Measurements from ENCODE around the gene VEZT. TPM values are rescaled to one million over a fixed set of nuclear protein-coding genes. Genes with fewer than 3 reads are reported as not detected.

The VEZT gene
- total RNA-seq, 4 donors from 2014 or later, result 27.7 to 82.0 (median 45.3) TPM

DNA sequence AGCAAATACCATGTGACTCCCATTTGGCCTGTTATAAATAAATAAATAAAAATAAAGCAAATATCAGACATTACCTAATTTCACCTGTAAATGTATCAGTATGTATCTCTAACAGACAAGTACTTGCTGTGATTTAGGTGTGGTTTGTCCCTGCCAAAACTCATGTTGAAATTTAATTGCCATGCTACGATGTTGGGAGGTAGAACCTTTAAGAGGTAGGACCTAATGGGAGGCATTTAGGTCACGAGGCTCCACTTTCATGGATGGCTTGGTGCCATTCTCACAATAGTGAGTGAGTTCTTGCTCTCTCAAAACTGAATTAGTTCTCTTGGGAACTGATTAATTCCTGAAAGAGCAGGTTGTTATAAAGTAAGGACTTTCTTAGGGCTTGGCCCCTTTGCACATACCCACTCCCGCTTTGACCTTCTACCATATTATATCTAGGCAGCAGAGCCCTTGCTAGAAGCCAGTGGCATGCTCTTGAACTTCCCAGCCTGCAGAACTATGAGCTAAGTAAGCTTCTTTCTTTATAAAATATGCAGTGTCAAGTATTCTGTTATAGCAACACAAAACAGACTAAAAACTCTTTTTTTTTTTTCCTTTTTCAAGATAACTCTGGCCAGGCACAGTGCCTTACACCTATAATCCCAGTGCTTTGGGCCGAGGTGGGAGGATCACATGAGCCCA, 26.0 kb downstream of the VEZT start:
- no peak for DNase-seq
- 95 to 96% methylated on average over 4 of the region's 4 CpGs for WGBS, 2 donors

DNA sequence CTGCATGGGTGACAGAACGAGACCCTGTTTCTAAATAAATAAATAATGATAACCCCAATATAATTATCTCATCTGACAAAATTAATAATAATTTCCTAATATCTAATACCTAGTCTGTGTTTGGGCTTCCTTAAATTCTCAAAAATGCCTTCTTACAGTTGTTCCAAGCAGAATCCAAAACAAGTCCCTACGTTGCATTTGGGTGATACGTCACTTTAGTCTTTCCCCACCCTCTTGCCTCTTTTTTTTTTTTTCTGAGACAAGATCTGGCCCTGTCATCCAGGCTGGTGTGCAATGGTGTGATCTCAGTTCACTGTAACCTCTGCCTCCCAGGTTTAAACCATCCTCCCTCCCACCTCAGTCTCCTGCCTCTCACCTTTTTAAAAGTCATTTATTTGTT, 26.7 kb downstream of the VEZT start:
- H3K27ac ChIP-seq, result no peak overlapping the region
- peaks cover 0 to 20% (median 0%) of the 10 kb centered on the region in 3 donors for H3K4me1 ChIP-seq
- intact Hi-C loops (cut with DNase I), result no loop called here
- no peak for DNase-seq
- peaks cover 0 to 26% (median 0%) of the 10 kb centered on the region in 3 donors for H3K36me3 ChIP-seq
- no peaks in the 10 kb centered on the region for H3K9me3 ChIP-seq
- no peak for TF ChIP-seq POLR2A (IDR thresholded peaks at IDR 0.05)
- TF ChIP-seq, protein P1, sequence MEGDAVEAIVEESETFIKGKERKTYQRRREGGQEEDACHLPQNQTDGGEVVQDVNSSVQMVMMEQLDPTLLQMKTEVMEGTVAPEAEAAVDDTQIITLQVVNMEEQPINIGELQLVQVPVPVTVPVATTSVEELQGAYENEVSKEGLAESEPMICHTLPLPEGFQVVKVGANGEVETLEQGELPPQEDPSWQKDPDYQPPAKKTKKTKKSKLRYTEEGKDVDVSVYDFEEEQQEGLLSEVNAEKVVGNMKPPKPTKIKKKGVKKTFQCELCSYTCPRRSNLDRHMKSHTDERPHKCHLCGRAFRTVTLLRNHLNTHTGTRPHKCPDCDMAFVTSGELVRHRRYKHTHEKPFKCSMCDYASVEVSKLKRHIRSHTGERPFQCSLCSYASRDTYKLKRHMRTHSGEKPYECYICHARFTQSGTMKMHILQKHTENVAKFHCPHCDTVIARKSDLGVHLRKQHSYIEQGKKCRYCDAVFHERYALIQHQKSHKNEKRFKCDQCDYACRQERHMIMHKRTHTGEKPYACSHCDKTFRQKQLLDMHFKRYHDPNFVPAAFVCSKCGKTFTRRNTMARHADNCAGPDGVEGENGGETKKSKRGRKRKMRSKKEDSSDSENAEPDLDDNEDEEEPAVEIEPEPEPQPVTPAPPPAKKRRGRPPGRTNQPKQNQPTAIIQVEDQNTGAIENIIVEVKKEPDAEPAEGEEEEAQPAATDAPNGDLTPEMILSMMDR (IDR thresholded peaks at IDR 0.05), result no peak
- H3K4me3 ChIP-seq, result no peak overlapping the region
- no peaks in the 10 kb centered on the region for H3K27me3 ChIP-seq
- WGBS, 2 donors, result 82 to 85% methylated on average over 3 of the region's 3 CpGs

More for the DNA sequence above, 26.0 kb downstream of the VEZT start:
- Histone ChIP-seq H3K4me1 (peaks cover 0 to 21% (median 0%) of the 10 kb centered on the region in 3 donors), H3K36me3 (peaks cover 0 to 26% (median 0%) of the 10 kb centered on the region in 3 donors), H3K4me3 (no peak overlapping the region), H3K27me3 (no peaks in the 10 kb centered on the region), H3K9me3 (no peaks in the 10 kb centered on the region), H3K27ac (no peak overlapping the region)
- TF ChIP-seq POLR2A (IDR thresholded peaks at IDR 0.05), result no peak
- TF ChIP-seq, protein P1 (IDR thresholded peaks at IDR 0.05), result no peak
- intact Hi-C loops (cut with DNase I), result no loop called here

DNA sequence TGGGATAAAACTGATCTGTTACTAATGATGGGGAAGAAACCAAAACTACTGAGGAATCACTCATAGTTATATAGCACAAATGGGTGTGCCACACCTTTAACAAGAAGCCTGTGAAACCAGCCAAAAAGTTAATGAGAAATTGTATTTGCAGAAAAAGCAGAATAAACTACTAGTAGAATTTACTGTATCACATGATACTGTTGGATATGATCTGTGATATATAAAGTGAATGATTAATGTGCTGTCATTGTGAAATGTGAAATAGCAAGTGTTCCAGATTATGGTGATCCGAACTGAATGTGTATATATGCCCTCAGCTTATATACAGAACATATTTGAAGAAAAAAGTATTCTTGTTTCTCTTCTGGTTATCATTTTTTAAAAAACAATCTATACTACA, 30.5 kb downstream of the VEZT start:
- Histone ChIP-seq H3K4me1 (peaks cover 0 to 19% (median under 1%) of the 10 kb centered on the region in 3 donors), H3K4me3 (no peak overlapping the region), H3K9me3 (no peaks in the 10 kb centered on the region), H3K27me3 (no peaks in the 10 kb centered on the region), H3K27ac (no peak overlapping the region), H3K36me3 (peaks cover 0 to 30% (median 4%) of the 10 kb centered on the region in 3 donors)
- WGBS, 2 donors, result 48 to 56% methylated on average over 1 of the region's 1 CpG
- TF ChIP-seq POLR2A (IDR thresholded peaks at IDR 0.05), result no peak
- TF ChIP-seq, protein P1 (IDR thresholded peaks at IDR 0.05), result no peak
- DNase-seq, result no peak
- intact Hi-C loops (cut with DNase I), result no loop called here

DNA sequence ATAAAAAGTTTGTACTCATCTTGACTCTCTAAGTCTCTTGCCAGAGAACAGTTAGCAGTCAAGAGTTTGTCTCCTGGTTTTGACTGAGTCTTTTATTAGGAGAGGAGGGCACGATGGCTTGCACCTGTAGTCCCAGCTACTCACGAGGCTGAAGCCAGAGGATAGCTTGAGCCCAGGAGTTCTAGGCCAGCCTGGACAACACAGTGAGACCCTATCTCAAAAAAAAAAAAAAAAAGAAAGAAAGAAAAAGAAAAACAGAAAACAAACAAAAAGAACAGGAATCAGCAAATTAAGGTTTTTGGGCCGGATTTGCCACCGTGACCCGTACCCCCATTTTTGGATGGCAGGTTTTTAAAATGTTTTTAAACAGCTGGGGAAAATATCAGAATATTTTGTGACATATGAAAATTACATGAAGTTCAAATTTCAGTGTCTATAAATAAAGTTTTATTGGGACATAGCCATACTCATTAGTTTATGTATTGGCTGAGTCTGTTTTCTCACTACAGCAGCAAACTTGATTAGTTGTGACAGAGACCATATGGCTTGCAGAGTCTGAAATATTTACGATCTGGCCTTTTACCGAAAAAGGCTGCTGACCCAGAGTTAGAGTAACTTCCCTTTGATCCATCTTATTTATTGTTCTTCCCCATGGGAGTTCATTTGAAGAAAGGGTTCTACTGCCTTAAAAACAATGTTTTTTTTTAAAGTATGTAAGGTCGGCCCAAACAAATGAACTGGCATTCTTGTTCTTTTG, 31.2 kb downstream of the VEZT start:
- Histone ChIP-seq H3K27me3 (no peaks in the 10 kb centered on the region), H3K27ac (no peak overlapping the region), H3K9me3 (no peaks in the 10 kb centered on the region), H3K4me1 (peaks cover 0 to 19% (median 4%) of the 10 kb centered on the region in 3 donors), H3K4me3 (no peak overlapping the region), H3K36me3 (peaks cover 0 to 30% (median 6%) of the 10 kb centered on the region in 3 donors)
- WGBS, 2 donors, result 82 to 84% methylated on average over 8 of the region's 8 CpGs
- TF ChIP-seq POLR2A (IDR thresholded peaks at IDR 0.05), result no peak
- intact Hi-C loops (cut with DNase I), result no loop called here
- no peak for DNase-seq

DNA sequence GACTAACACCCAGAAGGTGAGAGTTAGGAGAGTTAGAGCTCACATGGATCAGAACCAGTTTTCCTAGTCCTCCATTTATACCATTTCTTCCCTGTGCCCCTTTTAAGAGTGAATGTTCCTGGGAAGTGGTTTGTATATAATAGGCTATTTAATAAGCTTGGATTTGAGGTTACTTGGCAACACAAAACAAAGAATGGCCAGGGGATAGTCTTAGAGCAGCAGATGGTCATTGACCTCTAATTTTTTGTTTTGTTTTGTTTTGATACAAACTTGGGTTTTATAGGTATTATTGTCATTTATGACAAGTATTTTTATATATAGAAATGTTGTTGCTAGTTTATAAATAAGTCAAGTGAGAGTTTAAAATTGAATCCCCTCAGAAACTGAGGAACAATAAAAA, 35.8 kb downstream of the VEZT start:
- Histone ChIP-seq H3K4me3 (no peak overlapping the region), H3K27ac (peak overlapping the region in 1 of 4 donors; percentile 1), H3K4me1 (peaks cover 0 to 12% (median 4%) of the 10 kb centered on the region in 3 donors), H3K36me3 (peaks cover 0 to 68% (median 11%) of the 10 kb centered on the region in 3 donors), H3K27me3 (no peaks in the 10 kb centered on the region), H3K9me3 (no peaks in the 10 kb centered on the region)
- DNase-seq, result no peak
- intact Hi-C loops (cut with DNase I), result no loop called here
- TF ChIP-seq, protein P1 (IDR thresholded peaks at IDR 0.05), result no peak
- no peak for TF ChIP-seq POLR2A (IDR thresholded peaks at IDR 0.05)
